OCI-LY1 (cell line): Measurements from ENCODE around the gene RPS3A.

ENCODE experiments used
- H2AFZ ChIP-seq: fragments of 200-600 bp; sonication (generic), shearing (Covaris generic); 2 replicates; pipeline ENCODE4 v1.6.0; 2014; ENCODE audit warnings: antibody characterized with exemption, mild to moderate bottlenecking, low read length
- H3F3A ChIP-seq: fragments of 200-600 bp; sonication (generic), shearing (Covaris generic); 2 replicates; pipeline ENCODE4 v1.6.0; 2014; ENCODE audit warnings: mild to moderate bottlenecking, antibody characterized with exemption, low read length, moderate library complexity; ENCODE audit not compliant: insufficient read depth
- H3K27ac ChIP-seq: fragments of 200-600 bp; sonication (generic); 2 replicates; pipeline ENCODE4 v1.5.1; 2014; ENCODE audit warnings: low read length, mixed run types, mild to moderate bottlenecking, low read depth; ENCODE audit not compliant: poor library complexity, severe bottlenecking
- H3K27me3 ChIP-seq: fragments of 200-600 bp; sonication (generic); 2 replicates; pipeline ENCODE4 v1.6.0; 2014; ENCODE audit warnings: antibody characterized with exemption, mild to moderate bottlenecking, low read length, moderate library complexity; ENCODE audit not compliant: insufficient read depth
- H3K36me3 ChIP-seq: fragments of 200-600 bp; sonication (generic); 2 replicates; pipeline ENCODE4 v1.6.1; 2014; ENCODE audit warnings: mild to moderate bottlenecking, antibody characterized with exemption, low read length, moderate library complexity, mixed read lengths; ENCODE audit not compliant: insufficient read depth
- H3K4me1 ChIP-seq: fragments of 200-600 bp; sonication (generic); 2 replicates; pipeline ENCODE4 v1.5.1; 2014; ENCODE audit warnings: mild to moderate bottlenecking, low read length, moderate library complexity; ENCODE audit not compliant: insufficient read depth, severe bottlenecking
- H3K4me2 ChIP-seq: fragments of 200-600 bp; sonication (generic), shearing (Covaris generic); 2 replicates; pipeline ENCODE4 v1.6.1; 2014; ENCODE audit warnings: low read length
- H3K4me3 ChIP-seq: fragments of 200-600 bp; sonication (generic); 2 replicates; pipeline ENCODE4 v1.5.1; 2014; ENCODE audit warnings: low read length, low read depth, mild to moderate bottlenecking, mixed read lengths; ENCODE audit not compliant: poor library complexity, severe bottlenecking
- H3K79me2 ChIP-seq: fragments of 200-600 bp; shearing (Covaris generic); 2 replicates; pipeline ENCODE4 v1.6.1; 2016; ENCODE audit warnings: mixed run types, low read length, mixed read lengths; ENCODE audit not compliant: insufficient read depth
- H3K9ac ChIP-seq: fragments of 200-600 bp; sonication (generic), shearing (Covaris generic); 2 replicates; pipeline ENCODE4 v1.6.1; 2014; ENCODE audit warnings: mild to moderate bottlenecking, low read length, mixed read lengths
- H3K9me2 ChIP-seq: fragments of 200-600 bp; sonication (generic), shearing (Covaris generic); 2 replicates; pipeline ENCODE4 v1.6.1; 2014; ENCODE audit warnings: low read depth, mild to moderate bottlenecking, low read length, mixed read lengths
- H3K9me3 ChIP-seq: fragments of 200-600 bp; shearing (Covaris generic); 2 replicates; pipeline ENCODE4 v1.6.1; 2014; ENCODE audit warnings: low read length, mixed read lengths
- H4K20me1 ChIP-seq: fragments of 200-600 bp; sonication (generic), shearing (Covaris generic); 2 replicates; pipeline ENCODE4 v1.6.0; 2016; ENCODE audit warnings: mild to moderate bottlenecking, low read length; ENCODE audit not compliant: insufficient read depth
- CTCF ChIP-seq: fragments of 200-600 bp; sonication (generic), shearing (Covaris generic); IDR thresholded peaks from 2 replicates; pipeline ENCODE4 v1.5.1; 2017; ENCODE audit warnings: mild to moderate bottlenecking, antibody characterized with exemption, low read length, moderate library complexity, mixed read lengths
- EZH2 ChIP-seq: fragments of 200-600 bp; sonication (generic), shearing (Covaris generic); IDR thresholded peaks from 2 replicates; pipeline ENCODE4 v1.8.0; 2017; ENCODE audit warnings: borderline replicate concordance, mixed run types, mild to moderate bottlenecking, antibody characterized with exemption, low read length, moderate library complexity, mixed read lengths

RPS3A gene

GRCh38 chr4:151147000-151147399 lies 47.6 kb downstream of the RPS3A start:
- Histone ChIP-seq H4K20me1 (no peaks in the 10 kb centered on the region), H3K4me1 (no peaks in the 10 kb centered on the region), H3K9me3 (no peaks in the 10 kb centered on the region), H3K36me3 (no peaks in the 10 kb centered on the region), H3K27me3 (no peaks in the 10 kb centered on the region), H3K9me2 (no peaks in the 10 kb centered on the region), H2AFZ (no peak overlapping the region), H3K79me2 (no peaks in the 10 kb centered on the region), H3K4me2 (no peak overlapping the region), H3K27ac (no peak overlapping the region), H3F3A (no peaks in the 10 kb centered on the region), H3K4me3 (no peak overlapping the region), H3K9ac (no peak overlapping the region)
- no peak for TF ChIP-seq EZH2
- no peak for TF ChIP-seq CTCF

DNA sequence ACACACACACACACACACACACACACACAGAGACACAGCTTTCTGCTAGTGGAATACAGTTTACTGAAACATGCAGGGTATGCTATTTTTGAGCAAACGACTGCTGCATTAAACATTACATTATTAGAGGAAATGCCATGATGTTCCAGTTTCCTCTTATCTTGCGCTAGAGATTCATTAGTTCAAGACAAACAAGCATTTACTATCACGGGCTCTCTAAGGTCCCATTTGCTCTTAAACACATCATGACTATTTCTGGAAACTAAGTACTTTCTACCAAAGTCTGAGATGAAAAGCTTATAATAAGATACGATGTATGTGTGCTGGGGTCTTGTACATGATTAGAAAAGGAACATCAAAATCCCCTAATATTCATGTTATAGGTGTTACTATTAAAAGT lies 48.8 kb downstream of the RPS3A start:
- Histone ChIP-seq H3K9me3 (no peaks in the 10 kb centered on the region), H3K9ac (no peak overlapping the region), H3K9me2 (no peaks in the 10 kb centered on the region), H3K27ac (no peak overlapping the region), H3K4me1 (no peaks in the 10 kb centered on the region), H3K27me3 (no peaks in the 10 kb centered on the region), H3K4me2 (no peak overlapping the region), H3F3A (no peaks in the 10 kb centered on the region), H4K20me1 (no peaks in the 10 kb centered on the region), H3K4me3 (no peak overlapping the region), H3K36me3 (no peaks in the 10 kb centered on the region), H2AFZ (no peak overlapping the region), H3K79me2 (no peaks in the 10 kb centered on the region)
- no peak for TF ChIP-seq EZH2
- TF ChIP-seq CTCF = no peak

- no peaks in the 10 kb centered on the region for H3K79me2 ChIP-seq
- no peaks in the 10 kb centered on the region for H4K20me1 ChIP-seq
- H3K9me3 ChIP-seq = no peaks in the 10 kb centered on the region
- no peak overlapping the region for H3K4me2 ChIP-seq
- H3K27me3 ChIP-seq = no peaks in the 10 kb centered on the region
- no peak overlapping the region for H3K4me3 ChIP-seq
- TF ChIP-seq EZH2 (no peak), CTCF (no peak)
- H3K9me2 ChIP-seq = no peaks in the 10 kb centered on the region
- H3K4me1 ChIP-seq = no peaks in the 10 kb centered on the region
- H3K27ac ChIP-seq = no peak overlapping the region
- no peaks in the 10 kb centered on the region for H3K36me3 ChIP-seq
- H3K9ac ChIP-seq = no peak overlapping the region
- no peaks in the 10 kb centered on the region for H3F3A ChIP-seq
- H2AFZ ChIP-seq = no peak overlapping the region
These were observed 51.6 kb downstream of the RPS3A start for GRCh38 chr4:151150821-151151580.
